ENCODE measurements around the gene INPP4B.

DNA sequence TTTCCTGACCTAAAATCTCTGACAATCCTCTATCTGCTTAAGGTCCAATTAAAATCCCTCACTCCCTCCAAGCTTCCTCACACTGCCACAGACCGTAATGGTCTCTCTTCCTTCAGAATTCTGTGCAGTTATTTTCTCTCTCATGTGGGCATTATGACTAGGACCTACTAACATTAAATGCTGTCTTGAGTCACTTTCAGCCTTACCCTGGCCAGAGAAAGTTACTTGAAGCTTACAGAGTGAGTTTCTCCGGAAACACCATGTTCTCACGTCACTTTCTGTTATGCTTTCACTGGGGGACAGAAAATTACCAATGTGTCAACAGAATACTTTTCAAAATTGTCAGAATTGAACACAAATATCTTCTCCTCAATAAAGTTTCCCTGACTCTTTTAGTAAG lies 271.8 kb downstream of the INPP4B start:
- no peak for TF ChIP-seq POLR2A (IDR thresholded peaks at IDR 0.05)
- TF ChIP-seq CTCF (IDR thresholded peaks at IDR 0.05), result no peak

Data from uterus (tissue), 2 donors.